ENCODE results near the gene USP21. TPM values are rescaled to one million over a fixed set of nuclear protein-coding genes. Genes with fewer than 3 reads are reported as not detected.

USP21 gene
- total RNA-seq, 1 donor from 2014 or later: 21.5 TPM

- Mint-ChIP-seq H3K4me3 (ENCODE audit: unreplicated experiment) (peak overlapping the region; percentile 90), H3K36me3 (ENCODE audit: unreplicated experiment) (no peaks in the 10 kb centered on the region), H3K27me3 (ENCODE audit: unreplicated experiment) (peaks cover 10% of the 10 kb centered on the region), H3K27ac (ENCODE audit: unreplicated experiment) (peak overlapping the region; percentile 35), H3K9me3 (ENCODE audit: unreplicated experiment) (peaks cover 11% of the 10 kb centered on the region), H3K4me1 (ENCODE audit: low read depth, unreplicated experiment) (peaks cover 13% of the 10 kb centered on the region)
- no peak for TF ChIP-seq CTCF (IDR thresholded peaks at IDR 0.05; ENCODE audit: partially characterized antibody, unreplicated experiment)
- no peak for DNase-seq
Measured at GRCh38 chr1:161164901-161165610, 5.8 kb downstream of the USP21 start.

GRCh38 chr1:161165742-161166668, 6.7 kb downstream of the USP21 start, which contains the start of gene PPOX:
PPOX (plus strand) TSS chr1:161166426; CDS start chr1:161166848, 422 bp downstream.
- Mint-ChIP-seq H3K27ac (ENCODE audit: unreplicated experiment) (peak within 1 kb of the TSS; percentile 94), H3K4me1 (ENCODE audit: low read depth, unreplicated experiment) (peaks cover 13% of the 10 kb centered on the region)

GRCh38 chr1:161166669-161167548, 7.6 kb downstream of the USP21 start:
- peak overlapping the region; percentile 90 for H3K4me3 Mint-ChIP-seq (ENCODE audit: unreplicated experiment)
- peaks cover 8% of the 10 kb centered on the region for H3K9me3 Mint-ChIP-seq (ENCODE audit: unreplicated experiment)
- peak overlapping the region; percentile 94 for H3K27ac Mint-ChIP-seq (ENCODE audit: unreplicated experiment)
- peak; percentile 58 for DNase-seq
- H3K36me3 Mint-ChIP-seq (ENCODE audit: unreplicated experiment): no peaks in the 10 kb centered on the region
- H3K27me3 Mint-ChIP-seq (ENCODE audit: unreplicated experiment): peaks cover 10% of the 10 kb centered on the region
- H3K4me1 Mint-ChIP-seq (ENCODE audit: low read depth, unreplicated experiment): peaks cover 10% of the 10 kb centered on the region
- TF ChIP-seq CTCF (IDR thresholded peaks at IDR 0.05; ENCODE audit: partially characterized antibody, unreplicated experiment): no peak

More at GRCh38 chr1:161165742-161166668, 6.7 kb downstream of the USP21 start, which contains the start of gene PPOX:
- H3K4me3 Mint-ChIP-seq (ENCODE audit: unreplicated experiment): peak within 1 kb of the TSS; percentile 90
- H3K36me3 Mint-ChIP-seq (ENCODE audit: unreplicated experiment): no peaks in the 10 kb centered on the region
- peak; percentile 92 for DNase-seq
- H3K9me3 Mint-ChIP-seq (ENCODE audit: unreplicated experiment): peaks cover 8% of the 10 kb centered on the region
- peaks cover 10% of the 10 kb centered on the region for H3K27me3 Mint-ChIP-seq (ENCODE audit: unreplicated experiment)
- TF ChIP-seq CTCF (IDR thresholded peaks at IDR 0.05; ENCODE audit: partially characterized antibody, unreplicated experiment): peak; percentile 43

- H3K27me3 Mint-ChIP-seq (ENCODE audit: unreplicated experiment): peaks cover 12% of the 10 kb centered on the region
- peaks cover 10% of the 10 kb centered on the region for H3K4me1 Mint-ChIP-seq (ENCODE audit: low read depth, unreplicated experiment)
- H3K27ac Mint-ChIP-seq (ENCODE audit: unreplicated experiment): no peak overlapping the region
- peaks cover 8% of the 10 kb centered on the region for H3K9me3 Mint-ChIP-seq (ENCODE audit: unreplicated experiment)
- no peak for TF ChIP-seq CTCF (IDR thresholded peaks at IDR 0.05; ENCODE audit: partially characterized antibody, unreplicated experiment)
- no peak for DNase-seq
- no peak overlapping the region for H3K4me3 Mint-ChIP-seq (ENCODE audit: unreplicated experiment)
- peaks cover 7% of the 10 kb centered on the region for H3K36me3 Mint-ChIP-seq (ENCODE audit: unreplicated experiment)
Measured at GRCh38 chr1:161168906-161169305, 9.6 kb downstream of the USP21 start.
